Putamen (tissue), 1 donor: Measurements from ENCODE around the gene TTLL4.
A peak's percentile ranks its signal among the peaks of the same experiment; 100 is the strongest.

Experiments
- DNase-seq: peaks from one replicate; pipeline ENCODE4 v3.0.0-alpha.2; 2016; ENCODE audit warnings: low spot score

TTLL4 gene

GRCh38 chr2:218713922-218714321 lies 3.3 kb downstream of the TTLL4 start:
- no peak for DNase-seq

- peak; percentile 85 for DNase-seq
Observed at GRCh38 chr2:218716070-218716469, 5.4 kb downstream of the TTLL4 start.

- peak; percentile 62 for DNase-seq
Observed at GRCh38 chr2:218717262-218717661, 6.6 kb downstream of the TTLL4 start.

GRCh38 chr2:218718058-218718457 lies 7.4 kb downstream of the TTLL4 start:
- no peak for DNase-seq

GRCh38 chr2:218719457-218719856 lies 8.8 kb downstream of the TTLL4 start:
- no peak for DNase-seq

GRCh38 chr2:218720048-218721041 lies 9.7 kb downstream of the TTLL4 start:
- DNase-seq: peak; percentile 66

GRCh38 chr2:218721488-218721887 lies 10.9 kb downstream of the TTLL4 start:
- no peak for DNase-seq

GRCh38 chr2:218721934-218722333 lies 11.3 kb downstream of the TTLL4 start:
- no peak for DNase-seq

- DNase-seq: no peak
Observed at GRCh38 chr2:218722419-218722818, 11.8 kb downstream of the TTLL4 start.

- no peak for DNase-seq
Observed at GRCh38 chr2:218722876-218723785, 12.5 kb downstream of the TTLL4 start.

GRCh38 chr2:218726004-218726574 lies 15.5 kb downstream of the TTLL4 start:
- DNase-seq: no peak

GRCh38 chr2:218727502-218728165 lies 17.0 kb downstream of the TTLL4 start:
- DNase-seq: no peak

GRCh38 chr2:218729640-218730039 lies 19.0 kb downstream of the TTLL4 start:
- DNase-seq: no peak

- no peak for DNase-seq
Observed at GRCh38 chr2:218732052-218732760, 21.6 kb downstream of the TTLL4 start.

- no peak for DNase-seq
Observed at GRCh38 chr2:218732761-218733158, 22.1 kb downstream of the TTLL4 start.

- no peak for DNase-seq
Observed at GRCh38 chr2:218733171-218734021, 22.8 kb downstream of the TTLL4 start.

- no peak for DNase-seq
Observed at GRCh38 chr2:218734190-218734975, 23.7 kb downstream of the TTLL4 start.

GRCh38 chr2:218736531-218736930 lies 25.9 kb downstream of the TTLL4 start:
- no peak for DNase-seq

- DNase-seq: no peak
Observed at GRCh38 chr2:218743068-218743467, 32.4 kb downstream of the TTLL4 start.
